Measurements from ENCODE around the gene ZSCAN21.

The ZSCAN21 gene

GRCh38 chr7:100048680-100049079, 894 bp upstream of the ZSCAN21 start:
- POLR2A ChIA-PET: no interaction called here
- CTCF ChIA-PET: no interaction called here
- H3K4me1 ChIP-seq (ENCODE audit: control insufficient read depth, insufficient read depth, low read length): peaks cover 3% of the 10 kb centered on the region; the same call in 1 of the 2 replicates
- TF ChIP-seq, protein P1, sequence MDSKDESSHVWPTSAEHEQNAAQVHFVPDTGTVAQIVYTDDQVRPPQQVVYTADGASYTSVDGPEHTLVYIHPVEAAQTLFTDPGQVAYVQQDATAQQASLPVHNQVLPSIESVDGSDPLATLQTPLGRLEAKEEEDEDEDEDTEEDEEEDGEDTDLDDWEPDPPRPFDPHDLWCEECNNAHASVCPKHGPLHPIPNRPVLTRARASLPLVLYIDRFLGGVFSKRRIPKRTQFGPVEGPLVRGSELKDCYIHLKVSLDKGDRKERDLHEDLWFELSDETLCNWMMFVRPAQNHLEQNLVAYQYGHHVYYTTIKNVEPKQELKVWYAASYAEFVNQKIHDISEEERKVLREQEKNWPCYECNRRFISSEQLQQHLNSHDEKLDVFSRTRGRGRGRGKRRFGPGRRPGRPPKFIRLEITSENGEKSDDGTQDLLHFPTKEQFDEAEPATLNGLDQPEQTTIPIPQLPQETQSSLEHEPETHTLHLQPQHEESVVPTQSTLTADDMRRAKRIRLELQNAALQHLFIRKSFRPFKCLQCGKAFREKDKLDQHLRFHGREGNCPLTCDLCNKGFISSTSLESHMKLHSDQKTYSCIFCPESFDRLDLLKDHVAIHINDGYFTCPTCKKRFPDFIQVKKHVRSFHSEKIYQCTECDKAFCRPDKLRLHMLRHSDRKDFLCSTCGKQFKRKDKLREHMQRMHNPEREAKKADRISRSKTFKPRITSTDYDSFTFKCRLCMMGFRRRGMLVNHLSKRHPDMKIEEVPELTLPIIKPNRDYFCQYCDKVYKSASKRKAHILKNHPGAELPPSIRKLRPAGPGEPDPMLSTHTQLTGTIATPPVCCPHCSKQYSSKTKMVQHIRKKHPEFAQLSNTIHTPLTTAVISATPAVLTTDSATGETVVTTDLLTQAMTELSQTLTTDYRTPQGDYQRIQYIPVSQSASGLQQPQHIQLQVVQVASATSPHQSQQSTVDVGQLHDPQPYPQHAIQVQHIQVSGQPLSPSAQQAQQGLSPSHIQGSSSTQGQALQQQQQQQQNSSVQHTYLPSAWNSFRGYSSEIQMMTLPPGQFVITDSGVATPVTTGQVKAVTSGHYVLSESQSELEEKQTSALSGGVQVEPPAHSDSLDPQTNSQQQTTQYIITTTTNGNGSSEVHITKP (tag by site-specific recombination; IDR thresholded peaks at IDR 0.05): peak; percentile 16; the same call in 1 of the 2 replicates
- peak; percentile 68; the same call in 1 of the 2 replicates for TF ChIP-seq ZNF610 (tag by site-specific recombination; IDR thresholded peaks at IDR 0.05; ENCODE audit: borderline replicate concordance)
- TF ChIP-seq, protein P2, sequence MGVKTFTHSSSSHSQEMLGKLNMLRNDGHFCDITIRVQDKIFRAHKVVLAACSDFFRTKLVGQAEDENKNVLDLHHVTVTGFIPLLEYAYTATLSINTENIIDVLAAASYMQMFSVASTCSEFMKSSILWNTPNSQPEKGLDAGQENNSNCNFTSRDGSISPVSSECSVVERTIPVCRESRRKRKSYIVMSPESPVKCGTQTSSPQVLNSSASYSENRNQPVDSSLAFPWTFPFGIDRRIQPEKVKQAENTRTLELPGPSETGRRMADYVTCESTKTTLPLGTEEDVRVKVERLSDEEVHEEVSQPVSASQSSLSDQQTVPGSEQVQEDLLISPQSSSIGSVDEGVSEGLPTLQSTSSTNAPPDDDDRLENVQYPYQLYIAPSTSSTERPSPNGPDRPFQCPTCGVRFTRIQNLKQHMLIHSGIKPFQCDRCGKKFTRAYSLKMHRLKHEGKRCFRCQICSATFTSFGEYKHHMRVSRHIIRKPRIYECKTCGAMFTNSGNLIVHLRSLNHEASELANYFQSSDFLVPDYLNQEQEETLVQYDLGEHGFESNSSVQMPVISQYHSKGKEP (tag by site-specific recombination; IDR thresholded peaks at IDR 0.05): no peak
- H3K9me3 ChIP-seq (ENCODE audit: control insufficient read depth, insufficient read depth, low read depth, low read length): no peaks in the 10 kb centered on the region
- peaks cover 4% of the 10 kb centered on the region in 2 experiments for H3K36me3 ChIP-seq (ENCODE audit: control insufficient read depth in 2 of 2, insufficient read depth in 1 of 2, low read length in 2 of 2)
- H3K4me3 ChIP-seq (ENCODE audit: low read depth, low read length): no peak overlapping the region
- H3K27ac ChIP-seq (ENCODE audit: extremely low read depth, low read depth, low read length): no peak overlapping the region

GRCh38 chr7:100051611-100052010, 2.0 kb downstream of the ZSCAN21 start:
- ChIA-PET CTCF (interaction anchor here (0.7 to 2.7 kb wide), 7 partner anchors 9 to 138 kb away, joined by 3 to 23 read pairs (median 6); no protein-coding TSS in a partner anchor), POLR2A (interaction anchor here (0.7 to 1.2 kb wide), 2 partner anchors 36 to 51 kb away, joined by 3 read pairs; partner anchors contain the start of gene ZKSCAN1)
- no peak for TF ChIP-seq ZSCAN16 (tag by site-specific recombination; IDR thresholded peaks at IDR 0.05)
- no peak for TF ChIP-seq ZNF621 (tag by site-specific recombination; IDR thresholded peaks at IDR 0.05)
- no peak for TF ChIP-seq ZNF776 (tag by site-specific recombination; IDR thresholded peaks at IDR 0.05; ENCODE audit: borderline replicate concordance)
- TF ChIP-seq ZFP41 (tag by site-specific recombination; IDR thresholded peaks at IDR 0.05; ENCODE audit: borderline replicate concordance): no peak
- no peak for TF ChIP-seq ZNF423 (tag by site-specific recombination; IDR thresholded peaks at IDR 0.05)
- TF ChIP-seq ZNF394 (tag by site-specific recombination; IDR thresholded peaks at IDR 0.05; ENCODE audit: borderline replicate concordance): no peak
- no peak overlapping the region for H3K27ac ChIP-seq (ENCODE audit: extremely low read depth, low read depth, low read length)
- H3K4me3 ChIP-seq (ENCODE audit: low read depth, low read length): no peak overlapping the region
- peaks cover 3% of the 10 kb centered on the region; the same call in 1 of the 2 replicates for H3K4me1 ChIP-seq (ENCODE audit: control insufficient read depth, insufficient read depth, low read length)
- H3K36me3 ChIP-seq (ENCODE audit: control insufficient read depth in 2 of 2, insufficient read depth in 1 of 2, low read length in 2 of 2): peaks cover 4% of the 10 kb centered on the region in 2 experiments
- H3K9me3 ChIP-seq (ENCODE audit: control insufficient read depth, insufficient read depth, low read depth, low read length): no peaks in the 10 kb centered on the region

GRCh38 chr7:100053215-100053614, 3.6 kb downstream of the ZSCAN21 start:
- Histone ChIP-seq H3K4me3 (ENCODE audit: low read depth, low read length) (no peak overlapping the region), H3K4me1 (ENCODE audit: control insufficient read depth, insufficient read depth, low read length) (peaks cover 3% of the 10 kb centered on the region; the same call in 1 of the 2 replicates), H3K9me3 (ENCODE audit: control insufficient read depth, insufficient read depth, low read depth, low read length) (no peaks in the 10 kb centered on the region), H3K36me3 (ENCODE audit: control insufficient read depth in 2 of 2, insufficient read depth in 1 of 2, low read length in 2 of 2) (peaks cover 13 to 19% of the 10 kb centered on the region in 2 experiments), H3K27ac (ENCODE audit: extremely low read depth, low read depth, low read length) (no peak overlapping the region)
- ChIA-PET POLR2A (interaction anchor here (0.6 kb wide), 1 partner anchor 29 kb away, joined by 4 read pairs; no protein-coding TSS in a partner anchor), CTCF (interaction anchor here (0.6 to 2.7 kb wide), 10 partner anchors 11 to 421 kb away, joined by 3 to 23 read pairs (median 4); no protein-coding TSS in a partner anchor)
- TF ChIP-seq ZNF600 (tag by site-specific recombination; IDR thresholded peaks at IDR 0.05) (peak; percentile 70), ZFP69B (tag by site-specific recombination; IDR thresholded peaks at IDR 0.05) (no peak), ZIC2 (tag by site-specific recombination; IDR thresholded peaks at IDR 0.05) (peak; percentile 38; the same call in 1 of the 2 replicates), ZNF654 (tag by site-specific recombination; IDR thresholded peaks at IDR 0.05; ENCODE audit: low read depth) (peak; percentile 55), ZBTB21 (tag by site-specific recombination; IDR thresholded peaks at IDR 0.05) (no peak), ZSCAN23 (tag by site-specific recombination; IDR thresholded peaks at IDR 0.05) (no peak), ZNF660 (tag by site-specific recombination; IDR thresholded peaks at IDR 0.05) (0 out of 2 replicates have a peak, but pooled peaks have one; percentile 41), KLF1 (tag by site-specific recombination; IDR thresholded peaks at IDR 0.05) (no peak), ZNF555 (tag by site-specific recombination; conservative IDR thresholded peaks at IDR 0.05) (no peak), CTCF (tag by site-specific recombination; IDR thresholded peaks at IDR 0.05) (peak; percentile 25; the same call in 1 of the 2 replicates)
- TF ChIP-seq, protein P3, sequence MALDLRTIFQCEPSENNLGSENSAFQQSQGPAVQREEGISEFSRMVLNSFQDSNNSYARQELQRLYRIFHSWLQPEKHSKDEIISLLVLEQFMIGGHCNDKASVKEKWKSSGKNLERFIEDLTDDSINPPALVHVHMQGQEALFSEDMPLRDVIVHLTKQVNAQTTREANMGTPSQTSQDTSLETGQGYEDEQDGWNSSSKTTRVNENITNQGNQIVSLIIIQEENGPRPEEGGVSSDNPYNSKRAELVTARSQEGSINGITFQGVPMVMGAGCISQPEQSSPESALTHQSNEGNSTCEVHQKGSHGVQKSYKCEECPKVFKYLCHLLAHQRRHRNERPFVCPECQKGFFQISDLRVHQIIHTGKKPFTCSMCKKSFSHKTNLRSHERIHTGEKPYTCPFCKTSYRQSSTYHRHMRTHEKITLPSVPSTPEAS (tag by site-specific recombination; IDR thresholded peaks at IDR 0.05): no peak
- TF ChIP-seq, protein P4, sequence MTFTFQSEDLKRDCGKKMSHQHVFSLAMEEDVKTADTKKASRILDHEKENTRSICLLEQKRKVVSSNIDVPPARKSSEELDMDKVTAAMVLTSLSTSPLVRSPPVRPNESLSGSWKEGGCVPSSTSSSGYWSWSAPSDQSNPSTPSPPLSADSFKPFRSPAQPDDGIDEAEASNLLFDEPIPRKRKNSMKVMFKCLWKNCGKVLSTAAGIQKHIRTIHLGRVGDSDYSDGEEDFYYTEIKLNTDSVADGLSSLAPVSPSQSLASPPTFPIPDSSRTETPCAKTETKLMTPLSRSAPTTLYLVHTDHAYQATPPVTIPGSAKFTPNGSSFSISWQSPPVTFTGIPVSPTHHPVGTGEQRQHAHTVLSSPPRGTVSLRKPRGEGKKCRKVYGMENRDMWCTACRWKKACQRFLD (tag by site-specific recombination; IDR thresholded peaks at IDR 0.05): no peak
